K562 (cell line): ENCODE results near the gene ZNF516. TPM values are rescaled to one million over a fixed set of nuclear protein-coding genes. Genes with fewer than 3 reads are reported as not detected.

ENCODE experiments used
- ATAC-seq: fragments of 200-7000 bp; cut with Tn5 transposase; 3 replicates; pipeline ENCODE4 v1.9.1; 2020; ENCODE audit warnings: moderate library complexity
- BruUV-seq: library from RNA; stranded (reverse); fragments of 400-500 nt; replicated peaks from 2 replicates; lab custom pipeline; 2021; lab: Mats Ljungman, UMichigan
- CTCF ChIA-PET: fragments of 300-600 bp; formaldehyde crosslinking; extraction: SDS; loops from one replicate; lab custom pipeline; 2021; ENCODE audit warnings: low intra/inter-chr PET ratio; lab: Yijun Ruan, JAX
- POLR2A ChIA-PET: fragments of 300-600, 350-650 bp; sonication (Branson Sonifier 250); formaldehyde crosslinking; extraction: SDS; loops from one replicate; lab custom pipeline; 2021; ENCODE audit warnings: antibody characterized with exemption, inconsistent platforms; lab: Yijun Ruan, JAX
- DNase-seq, 4 experiments: peaks; one replicate each; pipeline versions ENCODE4 v3.0.0 to v3.0.0-alpha.2; 2011 to 2018; ENCODE audit warnings: low spot score in 3 of 4, mixed read lengths in 3 of 4; ENCODE audit errors: extremely low read depth in 1 of 4
- FAIRE-seq: peaks from 2 replicates; lab custom pipeline; 2011; peaks lifted over from hg19 to GRCh38; lab: Jason Lieb, UNC
- H2AFZ ChIP-seq: 2 replicates; pipeline ENCODE4 v1.6.0; 2011; ENCODE audit warnings: low read depth, low read length, control low read depth, inconsistent platforms
- H3K27ac ChIP-seq: fragments of 200-600 bp; 3 replicates; pipeline ENCODE4 v1.8.0; 2011; ENCODE audit warnings: low read depth, mild to moderate bottlenecking, control low read depth, inconsistent platforms, low read length, moderate library complexity, mixed read lengths; ENCODE audit errors: extremely low read depth
- H3K27me3 ChIP-seq, 2 experiments: fragments of 300-600 bp in 1 of 2; 2 replicates in 1 of 2; 3 replicates in 1 of 2; pipeline versions ENCODE4 v1.6.0 to v1.8.0; 2011; ENCODE audit warnings: inconsistent platforms in 2 of 2, low read length in 2 of 2, mild to moderate bottlenecking in 1 of 2, mixed read lengths in 1 of 2, moderate library complexity in 1 of 2; ENCODE audit not compliant: control insufficient read depth in 2 of 2, insufficient read depth in 2 of 2
- H3K36me3 ChIP-seq: fragments of 300-600 bp; 3 replicates; pipeline ENCODE4 v1.8.0; 2011; ENCODE audit warnings: mild to moderate bottlenecking, low read length, inconsistent platforms; ENCODE audit not compliant: control insufficient read depth, insufficient read depth
- H3K4me1 ChIP-seq, 2 experiments: fragments of 200-600 bp in 1 of 2; replicated peaks in 1 of 2; 2 replicates in 1 of 2; 3 replicates in 1 of 2; pipeline versions ENCODE4 v1.5.1 to v1.8.0; 2011; ENCODE audit warnings: inconsistent platforms in 2 of 2, low read length in 2 of 2, mild to moderate bottlenecking in 1 of 2, mixed read lengths in 1 of 2, moderate library complexity in 1 of 2; ENCODE audit not compliant: control insufficient read depth in 2 of 2, insufficient read depth in 2 of 2
- H3K4me2 ChIP-seq: 2 replicates; pipeline ENCODE4 v1.6.1; 2011; ENCODE audit warnings: low read length, control low read depth, inconsistent platforms, mixed read lengths; ENCODE audit not compliant: insufficient read depth
- H3K4me3 ChIP-seq: fragments of 200-600 bp; sonication (generic), shearing (Covaris generic); 2 replicates; pipeline ENCODE4 v1.5.1; 2016; ENCODE audit warnings: control low read depth, inconsistent platforms
- H3K79me2 ChIP-seq: fragments of 200-600 bp; 3 replicates; pipeline ENCODE4 v1.8.0; 2011; ENCODE audit warnings: low read length, inconsistent platforms; ENCODE audit not compliant: control insufficient read depth, insufficient read depth
- H3K9ac ChIP-seq, 2 experiments: 2 replicates each; pipeline versions ENCODE4 v1.6.0 to v1.6.1; 2011; ENCODE audit warnings: low read depth in 2 of 2, low read length in 2 of 2, control low read depth in 1 of 2, inconsistent platforms in 1 of 2, mild to moderate bottlenecking in 1 of 2, mixed read lengths in 1 of 2; ENCODE audit not compliant: insufficient read depth in 1 of 2
- H3K9me1 ChIP-seq: one replicate; pipeline ENCODE4 v1.6.0; 2011; ENCODE audit warnings: inconsistent platforms, mild to moderate bottlenecking, low read length, moderate library complexity; ENCODE audit not compliant: control insufficient read depth, insufficient read depth
- H3K9me3 ChIP-seq: replicated peaks from 2 replicates; pipeline ENCODE4 v1.5.1; 2011; ENCODE audit warnings: low read depth, low read length, inconsistent platforms; ENCODE audit not compliant: control insufficient read depth, insufficient read depth
- H4K20me1 ChIP-seq: replicated peaks from 2 replicates; pipeline ENCODE4 v1.6.1; 2011; ENCODE audit warnings: low read length, inconsistent platforms, mixed read lengths; ENCODE audit not compliant: control insufficient read depth, insufficient read depth
- FOXJ3 ChIP-seq: sonication (generic); formaldehyde crosslinking; IDR thresholded peaks from 2 replicates; pipeline ENCODE4 v1.4.0; 2020; ENCODE audit warnings: mild to moderate bottlenecking, missing genetic modification reagents
- GATAD2A ChIP-seq: fragments of 450-650 bp; IDR thresholded peaks from 2 replicates; pipeline ENCODE4 v1.6.1; 2017
- KAT7 ChIP-seq: sonication (generic); formaldehyde crosslinking; IDR thresholded peaks from 2 replicates; pipeline ENCODE4 v1.8.0; 2022; ENCODE audit warnings: missing genetic modification reagents, mild to moderate bottlenecking, borderline replicate concordance
- NBN ChIP-seq: fragments of 450-650 bp; IDR thresholded peaks from 2 replicates; pipeline ENCODE4 v1.6.1; 2016; ENCODE audit warnings: low read depth, mild to moderate bottlenecking
- NFE2L1 ChIP-seq: fragments of 450-650 bp; IDR thresholded peaks from 2 replicates; pipeline ENCODE4 v1.6.1; 2016; ENCODE audit warnings: missing genetic modification characterization, low read depth, mild to moderate bottlenecking, missing compliant biosample characterization, moderate library complexity, borderline replicate concordance
- TCFL5 ChIP-seq: fragments of 250-450 bp; sonication (Bioruptor Pico); conservative IDR thresholded peaks from 2 replicates; pipeline ENCODE4 v1.6.1; 2021; ENCODE audit warnings: mild to moderate bottlenecking, moderate library complexity, matching md5 sums
- YBX1 ChIP-seq: fragments of 450-650 bp; IDR thresholded peaks from 2 replicates; pipeline ENCODE4 v1.7.1; 2016; ENCODE audit warnings: mild to moderate bottlenecking
- ZNF24 ChIP-seq: fragments of 450-650 bp; IDR thresholded peaks from 2 replicates; pipeline ENCODE4 v1.6.1; 2016
- ZNF3 ChIP-seq: fragments of 250-450 bp; sonication (Bioruptor Pico); IDR thresholded peaks from 2 replicates; pipeline ENCODE4 v1.5.0; 2021; ENCODE audit warnings: mild to moderate bottlenecking, moderate library complexity
- ZNF507 ChIP-seq: conservative IDR thresholded peaks from 2 replicates; pipeline ENCODE4 v1.6.1; 2017; ENCODE audit warnings: missing genetic modification characterization, missing compliant biosample characterization
- ZNF79 ChIP-seq: fragments of 250-450 bp; sonication (Bioruptor Pico); IDR thresholded peaks from 2 replicates; pipeline ENCODE4 v1.4.0; 2020; ENCODE audit warnings: low read depth, mild to moderate bottlenecking, moderate library complexity
- WGBS: fragments of 100-300 bp; shearing (Covaris generic); methylation state at CpG from one replicate; pipeline ENCODE4 v1.1.6; 2016; ENCODE audit warnings: low coverage, mixed read lengths; ENCODE audit not compliant: insufficient coverage; ENCODE audit errors: missing lambda C conversion rate; 5-methylcytosine and 5-hydroxymethylcytosine counted together
- in situ Hi-C: fragments of 300-500 bp; cut with MboI; formaldehyde crosslinking; loops from 4 replicates; pipeline ENCODE4 v1.15.0; 2018; ENCODE audit warnings: inconsistent platforms, mixed read lengths
- intact Hi-C: fragments of 100-400 bp; cut with micrococcal nuclease; formaldehyde crosslinking; loops from 2 replicates; pipeline ENCODE4 v1.14.2; 2022
- polyA plus RNA-seq, 8 experiments: library from polyadenylated mRNA; depleted of rRNA in 4 of 8; stranded (reverse) in 5 of 8; unstranded in 3 of 8; fragments of >200 nt; fragmentation: Nextera tagmentation in 2 of 8; fragmentation: Illumina TruSeq in 1 of 8; extraction: Ambion mirVana in 2 of 8; extraction: Trizol in 1 of 8; gene quantifications; 2 replicates each; pipeline versions ENCODE4 v1.2.1 to v1.2.3, GENCODE V29; 2011 to 2014; ENCODE audit warnings: inconsistent platforms in 1 of 8, missing spikeins in 1 of 8
- total RNA-seq, 7 experiments: library from RNA; depleted of rRNA in 6 of 7; stranded (reverse); fragments of >200 nt in 6 of 7; fragmentation: Illumina TruSeq in 2 of 7; extraction: Trizol in 2 of 7; gene quantifications; 2 replicates each; pipeline versions ENCODE4 v1.2.1 to v1.2.3, GENCODE V29; 2011 to 2021; ENCODE audit warnings: low replicate concordance in 1 of 7
- TF ChIP-seq, protein P1 (sequence below): fragments of 250-450 bp; sonication (Bioruptor Pico); IDR thresholded peaks from 2 replicates; pipeline ENCODE4 v1.9.0; 2021; ENCODE audit warnings: mild to moderate bottlenecking
- TF ChIP-seq, protein P2 (sequence below): fragments of 450-650 bp; IDR thresholded peaks from 2 replicates; pipeline ENCODE4 v1.6.1; 2017; ENCODE audit warnings: antibody characterized with exemption
- TF ChIP-seq, protein P3 (sequence below), 2 experiments: fragments of 450-650 bp in 1 of 2; IDR thresholded peaks; 2 replicates each; pipeline ENCODE4 v1.6.1; 2011 to 2017; ENCODE audit warnings: low read depth in 2 of 2, antibody characterized with exemption in 1 of 2, borderline replicate concordance in 1 of 2, low read length in 1 of 2, mild to moderate bottlenecking in 1 of 2, mixed read lengths in 1 of 2; ENCODE audit not compliant: control insufficient read depth in 1 of 2
- TF ChIP-seq, protein P4 (sequence below): IDR thresholded peaks from 3 replicates; pipeline ENCODE4 v1.6.1; 2011; ENCODE audit warnings: borderline replicate concordance, mild to moderate bottlenecking, moderate library complexity; ENCODE audit not compliant: insufficient read length; ENCODE audit errors: extremely low read depth

The ZNF516 gene
- total and polyA plus RNA-seq, 9 of the 15 experiments (the other 6 are each of a cell fraction or from before 2014, with no cell fraction given), result 0.04 to 0.20 (median 0.08) TPM; not detected in 3

DNA sequence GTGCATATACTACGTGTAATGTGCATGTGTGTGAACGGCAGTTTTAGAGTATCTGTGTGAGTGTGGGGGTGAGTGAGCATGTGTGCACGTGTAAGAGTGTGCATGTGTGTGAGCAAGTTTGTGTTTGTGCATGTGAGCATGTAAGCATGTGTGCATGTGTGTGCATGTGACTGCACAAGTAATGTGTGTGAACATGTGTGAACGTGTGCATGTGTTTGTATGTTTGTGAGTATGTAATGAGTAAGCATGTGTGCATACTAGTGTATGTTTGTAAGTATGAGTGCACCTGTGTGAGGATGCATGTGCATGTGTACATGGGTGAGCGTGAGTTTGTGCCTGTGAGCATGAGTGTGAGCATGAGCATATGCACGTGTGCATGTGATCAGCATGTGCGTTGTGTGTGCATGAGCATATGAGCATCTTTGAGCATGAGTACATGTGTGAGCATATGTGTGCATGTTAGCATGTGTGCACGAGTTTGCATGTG, 90.7 kb downstream of the ZNF516 start:
- no peaks in the 10 kb centered on the region for H3K9me1 ChIP-seq
- in situ Hi-C loops (no loop called here), intact Hi-C loops (no loop called here)
- no peaks in the 10 kb centered on the region for H3K36me3 ChIP-seq
- H3K79me2 ChIP-seq, result no peaks in the 10 kb centered on the region
- ChIA-PET CTCF (no interaction called here), POLR2A (no interaction called here)
- no peak overlapping the region for H3K4me2 ChIP-seq
- no peaks in the 10 kb centered on the region for H4K20me1 ChIP-seq
- FAIRE-seq (no peak), DNase-seq (no peak), ATAC-seq (no peak)
- H3K9me3 ChIP-seq, result no peaks in the 10 kb centered on the region
- H3K27me3 ChIP-seq, result peaks cover 0 to 7% of the 10 kb centered on the region in 2 experiments; a peak in 1 of 5 replicates
- no peak overlapping the region for H3K9ac ChIP-seq
- 0% methylated on average over 7 of the region's 8 CpGs for WGBS
- 0 out of 5 replicates have a peak, but pooled peaks cover 0 to 3% of the 10 kb centered on the region in 2 experiments for H3K4me1 ChIP-seq
- no peak overlapping the region for H3K4me3 ChIP-seq
- no peak overlapping the region for H2AFZ ChIP-seq
- no TSS peak for BruUV-seq
- H3K27ac ChIP-seq, result no peak overlapping the region
- no peak for TF ChIP-seq ZNF3 (CRISPR knock-in tag)
- no peak for TF ChIP-seq NFE2L1 (tag)
- TF ChIP-seq GATAD2A, result no peak
- TF ChIP-seq, protein P1, sequence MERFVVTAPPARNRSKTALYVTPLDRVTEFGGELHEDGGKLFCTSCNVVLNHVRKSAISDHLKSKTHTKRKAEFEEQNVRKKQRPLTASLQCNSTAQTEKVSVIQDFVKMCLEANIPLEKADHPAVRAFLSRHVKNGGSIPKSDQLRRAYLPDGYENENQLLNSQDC, result no peak
- TF ChIP-seq YBX1, result no peak
- TF ChIP-seq FOXJ3 (CRISPR knock-in tag), result no peak
- no peak for TF ChIP-seq ZNF24
- TF ChIP-seq KAT7, result no peak
- TF ChIP-seq, protein P2, sequence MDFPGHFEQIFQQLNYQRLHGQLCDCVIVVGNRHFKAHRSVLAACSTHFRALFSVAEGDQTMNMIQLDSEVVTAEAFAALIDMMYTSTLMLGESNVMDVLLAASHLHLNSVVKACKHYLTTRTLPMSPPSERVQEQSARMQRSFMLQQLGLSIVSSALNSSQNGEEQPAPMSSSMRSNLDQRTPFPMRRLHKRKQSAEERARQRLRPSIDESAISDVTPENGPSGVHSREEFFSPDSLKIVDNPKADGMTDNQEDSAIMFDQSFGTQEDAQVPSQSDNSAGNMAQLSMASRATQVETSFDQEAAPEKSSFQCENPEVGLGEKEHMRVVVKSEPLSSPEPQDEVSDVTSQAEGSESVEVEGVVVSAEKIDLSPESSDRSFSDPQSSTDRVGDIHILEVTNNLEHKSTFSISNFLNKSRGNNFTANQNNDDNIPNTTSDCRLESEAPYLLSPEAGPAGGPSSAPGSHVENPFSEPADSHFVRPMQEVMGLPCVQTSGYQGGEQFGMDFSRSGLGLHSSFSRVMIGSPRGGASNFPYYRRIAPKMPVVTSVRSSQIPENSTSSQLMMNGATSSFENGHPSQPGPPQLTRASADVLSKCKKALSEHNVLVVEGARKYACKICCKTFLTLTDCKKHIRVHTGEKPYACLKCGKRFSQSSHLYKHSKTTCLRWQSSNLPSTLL, result no peak
- TF ChIP-seq NBN, result no peak
- no peak for TF ChIP-seq TCFL5 (CRISPR knock-in tag)
- no peak for TF ChIP-seq ZNF507 (tag)
- TF ChIP-seq, protein P3, sequence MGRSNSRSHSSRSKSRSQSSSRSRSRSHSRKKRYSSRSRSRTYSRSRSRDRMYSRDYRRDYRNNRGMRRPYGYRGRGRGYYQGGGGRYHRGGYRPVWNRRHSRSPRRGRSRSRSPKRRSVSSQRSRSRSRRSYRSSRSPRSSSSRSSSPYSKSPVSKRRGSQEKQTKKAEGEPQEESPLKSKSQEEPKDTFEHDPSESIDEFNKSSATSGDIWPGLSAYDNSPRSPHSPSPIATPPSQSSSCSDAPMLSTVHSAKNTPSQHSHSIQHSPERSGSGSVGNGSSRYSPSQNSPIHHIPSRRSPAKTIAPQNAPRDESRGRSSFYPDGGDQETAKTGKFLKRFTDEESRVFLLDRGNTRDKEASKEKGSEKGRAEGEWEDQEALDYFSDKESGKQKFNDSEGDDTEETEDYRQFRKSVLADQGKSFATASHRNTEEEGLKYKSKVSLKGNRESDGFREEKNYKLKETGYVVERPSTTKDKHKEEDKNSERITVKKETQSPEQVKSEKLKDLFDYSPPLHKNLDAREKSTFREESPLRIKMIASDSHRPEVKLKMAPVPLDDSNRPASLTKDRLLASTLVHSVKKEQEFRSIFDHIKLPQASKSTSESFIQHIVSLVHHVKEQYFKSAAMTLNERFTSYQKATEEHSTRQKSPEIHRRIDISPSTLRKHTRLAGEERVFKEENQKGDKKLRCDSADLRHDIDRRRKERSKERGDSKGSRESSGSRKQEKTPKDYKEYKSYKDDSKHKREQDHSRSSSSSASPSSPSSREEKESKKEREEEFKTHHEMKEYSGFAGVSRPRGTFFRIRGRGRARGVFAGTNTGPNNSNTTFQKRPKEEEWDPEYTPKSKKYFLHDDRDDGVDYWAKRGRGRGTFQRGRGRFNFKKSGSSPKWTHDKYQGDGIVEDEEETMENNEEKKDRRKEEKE (IDR thresholded peaks at IDR 0.05; ENCODE audit: borderline replicate concordance in 1 of 2, control insufficient read depth in 1 of 2, low read depth in 2 of 2, low read length in 1 of 2), result no peak
- no peak for TF ChIP-seq ZNF79
- TF ChIP-seq, protein P4, sequence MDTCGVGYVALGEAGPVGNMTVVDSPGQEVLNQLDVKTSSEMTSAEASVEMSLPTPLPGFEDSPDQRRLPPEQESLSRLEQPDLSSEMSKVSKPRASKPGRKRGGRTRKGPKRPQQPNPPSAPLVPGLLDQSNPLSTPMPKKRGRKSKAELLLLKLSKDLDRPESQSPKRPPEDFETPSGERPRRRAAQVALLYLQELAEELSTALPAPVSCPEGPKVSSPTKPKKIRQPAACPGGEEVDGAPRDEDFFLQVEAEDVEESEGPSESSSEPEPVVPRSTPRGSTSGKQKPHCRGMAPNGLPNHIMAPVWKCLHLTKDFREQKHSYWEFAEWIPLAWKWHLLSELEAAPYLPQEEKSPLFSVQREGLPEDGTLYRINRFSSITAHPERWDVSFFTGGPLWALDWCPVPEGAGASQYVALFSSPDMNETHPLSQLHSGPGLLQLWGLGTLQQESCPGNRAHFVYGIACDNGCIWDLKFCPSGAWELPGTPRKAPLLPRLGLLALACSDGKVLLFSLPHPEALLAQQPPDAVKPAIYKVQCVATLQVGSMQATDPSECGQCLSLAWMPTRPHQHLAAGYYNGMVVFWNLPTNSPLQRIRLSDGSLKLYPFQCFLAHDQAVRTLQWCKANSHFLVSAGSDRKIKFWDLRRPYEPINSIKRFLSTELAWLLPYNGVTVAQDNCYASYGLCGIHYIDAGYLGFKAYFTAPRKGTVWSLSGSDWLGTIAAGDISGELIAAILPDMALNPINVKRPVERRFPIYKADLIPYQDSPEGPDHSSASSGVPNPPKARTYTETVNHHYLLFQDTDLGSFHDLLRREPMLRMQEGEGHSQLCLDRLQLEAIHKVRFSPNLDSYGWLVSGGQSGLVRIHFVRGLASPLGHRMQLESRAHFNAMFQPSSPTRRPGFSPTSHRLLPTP, result no peak
